Mesenchymal stem cell (in vitro differentiated cells and primary cell): ENCODE measurements around the gene ZXDC.

ENCODE experiments used
- DNase-seq: peaks from one replicate; pipeline ENCODE4 v3.0.0-alpha.2; 2013
- H2AFZ ChIP-seq: one replicate; pipeline ENCODE4 v1.6.1; 2013; ENCODE audit warnings: low read depth, mild to moderate bottlenecking, control low read depth, inconsistent platforms, low read length, moderate library complexity
- H2AK5ac ChIP-seq: 2 replicates; pipeline ENCODE4 v1.6.1; 2013; ENCODE audit warnings: low read length, moderate library complexity, mild to moderate bottlenecking, inconsistent platforms; ENCODE audit not compliant: severe bottlenecking
- H2BK120ac ChIP-seq: one replicate; pipeline ENCODE4 v1.6.1; 2013; ENCODE audit warnings: low read depth, mild to moderate bottlenecking, inconsistent platforms, low read length, moderate library complexity
- H2BK12ac ChIP-seq, 2 experiments: one replicate each; pipeline ENCODE4 v1.6.1; 2013; ENCODE audit warnings: inconsistent platforms in 2 of 2, low read length in 2 of 2, mild to moderate bottlenecking in 2 of 2, moderate library complexity in 2 of 2, control low read depth in 1 of 2
- H2BK15ac ChIP-seq: one replicate; pipeline ENCODE4 v1.6.1; 2013; ENCODE audit warnings: mild to moderate bottlenecking, low read depth, inconsistent platforms; ENCODE audit not compliant: poor library complexity, severe bottlenecking
- H2BK5ac ChIP-seq: 2 replicates; pipeline ENCODE4 v1.6.1; 2013; ENCODE audit warnings: low read depth, mild to moderate bottlenecking, low read length, control low read depth, inconsistent platforms; ENCODE audit not compliant: poor library complexity, severe bottlenecking
- H3K14ac ChIP-seq, 2 experiments: one replicate each; pipeline ENCODE4 v1.6.1; 2013; ENCODE audit warnings: inconsistent platforms in 2 of 2, low read length in 2 of 2, control low read depth in 1 of 2, mild to moderate bottlenecking in 1 of 2, moderate library complexity in 1 of 2
- H3K18ac ChIP-seq, 2 experiments: one replicate each; pipeline ENCODE4 v1.6.1; 2013; ENCODE audit warnings: inconsistent platforms in 2 of 2, low read length in 2 of 2, control low read depth in 1 of 2, low read depth in 1 of 2, mild to moderate bottlenecking in 1 of 2
- H3K23ac ChIP-seq, 2 experiments: one replicate each; pipeline ENCODE4 v1.6.1; 2013; ENCODE audit warnings: inconsistent platforms in 2 of 2, low read length in 2 of 2, mild to moderate bottlenecking in 2 of 2, moderate library complexity in 2 of 2, control low read depth in 1 of 2
- H3K27ac ChIP-seq: 2 replicates; pipeline ENCODE4 v1.5.1; 2013; ENCODE audit warnings: mild to moderate bottlenecking, moderate library complexity, low read length, control low read depth, inconsistent platforms; ENCODE audit not compliant: poor library complexity, severe bottlenecking
- H3K27me3 ChIP-seq, 2 experiments: 2 replicates each; pipeline versions ENCODE4 v1.6.1 to v1.7.0; 2013; ENCODE audit warnings: low read length in 2 of 2, mild to moderate bottlenecking in 2 of 2, moderate library complexity in 2 of 2, control low read depth in 1 of 2, inconsistent platforms in 1 of 2; ENCODE audit not compliant: control insufficient read depth in 1 of 2, insufficient read depth in 1 of 2
- H3K36me3 ChIP-seq, 2 experiments: 2 replicates each; pipeline versions ENCODE4 v1.6.1 to v1.7.0; 2013; ENCODE audit warnings: low read length in 2 of 2, control low read depth in 1 of 2, inconsistent platforms in 1 of 2, low read depth in 1 of 2, mild to moderate bottlenecking in 1 of 2; ENCODE audit not compliant: insufficient read depth in 2 of 2, control insufficient read depth in 1 of 2
- H3K4ac ChIP-seq, 2 experiments: one replicate each; pipeline ENCODE4 v1.6.1; 2013; ENCODE audit warnings: inconsistent platforms in 2 of 2, low read length in 2 of 2, mild to moderate bottlenecking in 2 of 2, moderate library complexity in 2 of 2, control low read depth in 1 of 2, low read depth in 1 of 2
- H3K4me1 ChIP-seq: 2 replicates; pipeline ENCODE4 v1.6.1; 2013; ENCODE audit warnings: low read depth, low read length, control low read depth; ENCODE audit not compliant: control insufficient read depth, insufficient read depth
- H3K4me2 ChIP-seq: 2 replicates; pipeline ENCODE4 v1.6.1; 2013; ENCODE audit warnings: low read length, mild to moderate bottlenecking, inconsistent platforms; ENCODE audit not compliant: poor library complexity, severe bottlenecking
- H3K4me3 ChIP-seq, 2 experiments: 2 replicates each; pipeline versions ENCODE4 v1.5.1 to v1.7.0; 2013; ENCODE audit warnings: low read length in 2 of 2, mild to moderate bottlenecking in 2 of 2, control low read depth in 1 of 2, low read depth in 1 of 2; ENCODE audit not compliant: insufficient read depth in 1 of 2
- H3K79me1 ChIP-seq: replicated peaks from 2 replicates; pipeline ENCODE4 v1.6.1; 2013; ENCODE audit warnings: mild to moderate bottlenecking, control low read depth, low read length, inconsistent platforms; ENCODE audit not compliant: poor library complexity, severe bottlenecking
- H3K9ac ChIP-seq: 2 replicates; pipeline ENCODE4 v1.7.0; 2013; ENCODE audit warnings: mild to moderate bottlenecking, low read length, moderate library complexity
- H3K9me3 ChIP-seq: 2 replicates; pipeline ENCODE4 v1.7.0; 2013; ENCODE audit warnings: mild to moderate bottlenecking, low read length; ENCODE audit not compliant: control insufficient read depth
- H4K8ac ChIP-seq: one replicate; pipeline ENCODE4 v1.6.1; 2013; ENCODE audit warnings: inconsistent platforms, mild to moderate bottlenecking, low read length, moderate library complexity
- H4K91ac ChIP-seq: one replicate; pipeline ENCODE4 v1.6.1; 2013; ENCODE audit warnings: mild to moderate bottlenecking, low read length, inconsistent platforms
- WGBS: methylation state at CpG from one replicate; pipeline ENCODE4 v1.1.7; 2013; ENCODE audit warnings: mixed read lengths; 5-methylcytosine and 5-hydroxymethylcytosine counted together

The ZXDC gene

GRCh38 chr3:126510308-126510910 is 34.7 kb upstream of the ZXDC start:
- Histone ChIP-seq H3K4ac (no peak overlapping the region), H2BK15ac (no peak overlapping the region), H2AFZ (no peak overlapping the region), H3K23ac (no peak overlapping the region), H3K9me3 (no peaks in the 10 kb centered on the region), H2BK120ac (no peak overlapping the region), H2AK5ac (no peak overlapping the region), H3K36me3 (no peaks in the 10 kb centered on the region), H3K27me3 (peaks cover 21 to 35% of the 10 kb centered on the region in 2 experiments), H3K4me2 (no peak overlapping the region), H2BK5ac (no peak overlapping the region), H3K79me1 (no peaks in the 10 kb centered on the region), H3K4me3 (no peak overlapping the region), H4K91ac (no peak overlapping the region), H3K27ac (no peak overlapping the region), H4K8ac (no peak overlapping the region), H2BK12ac (no peak overlapping the region), H3K14ac (no peak overlapping the region), H3K9ac (no peak overlapping the region), H3K18ac (no peak overlapping the region), H3K4me1 (peaks cover 4% of the 10 kb centered on the region)
- 93% methylated on average over 22 of the region's 22 CpGs for WGBS
- DNase-seq, result no peak

DNA sequence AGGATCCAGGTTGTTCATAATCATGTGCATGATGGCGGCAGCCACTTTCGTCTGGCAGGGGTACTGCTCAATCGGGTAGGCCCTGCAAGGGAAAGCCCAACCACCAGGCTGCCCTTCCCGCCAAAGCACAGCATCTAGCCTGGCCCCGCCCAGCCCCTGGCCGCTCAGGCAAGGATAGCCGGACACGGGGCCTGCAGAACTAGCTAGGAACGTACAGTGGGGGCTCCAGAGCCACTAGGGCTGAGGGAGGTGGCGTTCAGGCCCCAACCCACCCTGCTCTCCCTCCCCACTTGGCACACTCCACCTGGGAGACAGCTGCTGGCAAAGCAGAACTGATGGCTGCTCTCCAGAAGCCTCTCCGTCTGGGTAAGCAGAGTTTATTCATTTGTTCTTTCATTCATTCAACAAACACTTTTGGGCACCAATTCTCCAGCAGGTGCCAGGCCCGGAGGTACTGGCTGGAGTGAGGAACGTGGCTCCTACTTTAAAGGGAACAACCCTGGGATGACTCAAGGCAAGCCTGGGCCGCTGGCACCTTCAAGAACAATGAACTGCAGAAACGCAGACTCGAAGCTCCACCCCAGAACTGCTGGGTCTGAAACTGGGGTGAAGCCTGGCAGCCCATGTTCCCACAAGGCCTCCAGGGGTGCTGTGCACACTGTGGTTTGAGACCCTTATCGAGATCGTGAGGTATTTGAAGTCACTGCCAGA is 34.1 kb upstream of the ZXDC start:
- H3K9me3 ChIP-seq, result no peaks in the 10 kb centered on the region
- H3K4me1 ChIP-seq, result peaks cover 4% of the 10 kb centered on the region
- H2AK5ac ChIP-seq, result no peak overlapping the region
- no peak overlapping the region for H2BK5ac ChIP-seq
- no peak overlapping the region for H3K4ac ChIP-seq
- no peak overlapping the region for H4K8ac ChIP-seq
- DNase-seq, result no peak
- H3K4me3 ChIP-seq, result no peak overlapping the region
- no peak overlapping the region for H2BK12ac ChIP-seq
- H4K91ac ChIP-seq, result no peak overlapping the region
- H3K4me2 ChIP-seq, result no peak overlapping the region
- 83% methylated on average over 18 of the region's 18 CpGs for WGBS
- H3K18ac ChIP-seq, result no peak overlapping the region
- H2BK15ac ChIP-seq, result no peak overlapping the region
- peaks cover 21 to 41% of the 10 kb centered on the region in 2 experiments for H3K27me3 ChIP-seq
- H3K9ac ChIP-seq, result no peak overlapping the region
- no peak overlapping the region for H2BK120ac ChIP-seq
- H3K79me1 ChIP-seq, result no peaks in the 10 kb centered on the region
- H3K36me3 ChIP-seq, result no peaks in the 10 kb centered on the region
- no peak overlapping the region for H3K23ac ChIP-seq
- no peak overlapping the region for H3K14ac ChIP-seq
- H2AFZ ChIP-seq, result no peak overlapping the region
- no peak overlapping the region for H3K27ac ChIP-seq

DNA sequence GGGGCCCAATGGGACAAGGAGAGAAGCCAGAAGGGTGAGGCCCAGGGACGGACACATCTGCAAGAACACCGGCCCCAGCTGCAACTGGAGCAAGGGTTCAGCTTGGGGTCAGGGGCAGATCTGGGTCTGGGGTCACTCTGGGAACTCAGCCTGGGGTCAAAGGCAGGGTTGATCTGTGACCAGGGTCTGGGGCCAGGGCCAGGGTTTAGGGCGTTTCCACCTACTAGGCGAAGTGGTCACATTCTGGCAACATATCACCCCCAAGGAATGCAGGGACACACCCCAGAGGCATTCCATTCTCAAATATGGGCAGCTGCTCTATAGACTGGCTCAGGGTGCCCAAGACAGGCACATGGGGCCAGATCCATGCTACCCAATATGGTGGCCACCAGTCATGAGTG is 32.9 kb upstream of the ZXDC start:
- Histone ChIP-seq H2AK5ac (no peak overlapping the region), H3K18ac (no peak overlapping the region), H2BK5ac (no peak overlapping the region), H3K27me3 (peaks cover 20 to 46% of the 10 kb centered on the region in 2 experiments), H3K14ac (no peak overlapping the region), H3K9ac (no peak overlapping the region), H3K9me3 (no peaks in the 10 kb centered on the region), H4K8ac (no peak overlapping the region), H2BK15ac (no peak overlapping the region), H2BK12ac (no peak overlapping the region), H3K36me3 (no peaks in the 10 kb centered on the region), H3K4me1 (peaks cover 4% of the 10 kb centered on the region), H2AFZ (no peak overlapping the region), H3K4me2 (no peak overlapping the region), H2BK120ac (no peak overlapping the region), H3K27ac (no peak overlapping the region), H3K23ac (no peak overlapping the region), H4K91ac (no peak overlapping the region), H3K79me1 (no peaks in the 10 kb centered on the region), H3K4me3 (peak overlapping the region in 1 of 2 experiments; percentile 24), H3K4ac (no peak overlapping the region)
- no peak for DNase-seq
- 92% methylated on average over 4 of the region's 4 CpGs for WGBS

DNA sequence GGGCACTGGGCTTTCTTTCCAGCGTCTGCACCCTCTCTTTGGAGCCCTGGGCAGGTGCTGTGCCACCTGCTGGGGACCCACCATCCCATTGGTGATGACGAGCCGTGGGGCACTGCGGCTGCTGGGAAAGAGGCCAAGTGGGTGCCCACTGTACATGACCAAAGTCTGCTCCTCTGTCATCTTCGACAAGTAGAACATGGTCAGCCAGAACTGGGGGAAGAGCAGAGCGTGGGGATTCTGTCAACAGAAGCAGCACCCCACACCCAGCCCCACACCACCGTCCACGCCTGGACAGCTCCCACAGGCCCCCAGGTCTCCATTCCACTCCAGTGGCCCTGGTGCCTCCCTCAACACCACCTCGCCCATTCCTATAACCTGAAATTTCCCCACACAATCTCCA is 32.2 kb upstream of the ZXDC start:
- Histone ChIP-seq H3K27ac (no peak overlapping the region), H3K36me3 (no peaks in the 10 kb centered on the region), H4K8ac (no peak overlapping the region), H2AK5ac (no peak overlapping the region), H2BK120ac (no peak overlapping the region), H2BK5ac (no peak overlapping the region), H3K9me3 (no peaks in the 10 kb centered on the region), H3K79me1 (no peaks in the 10 kb centered on the region), H3K14ac (no peak overlapping the region), H3K18ac (no peak overlapping the region), H3K4me2 (no peak overlapping the region), H2BK15ac (no peak overlapping the region), H3K27me3 (peaks cover 20 to 45% of the 10 kb centered on the region in 2 experiments), H3K23ac (peak overlapping the region in 1 of 2 experiments; percentile 17), H3K4ac (no peak overlapping the region), H3K4me1 (peaks cover 4% of the 10 kb centered on the region), H2BK12ac (no peak overlapping the region), H3K4me3 (no peak overlapping the region), H3K9ac (no peak overlapping the region), H2AFZ (no peak overlapping the region), H4K91ac (no peak overlapping the region)
- WGBS, result 88% methylated on average over 9 of the region's 9 CpGs
- DNase-seq, result no peak
